Kidney epithelial cell (primary cell): ENCODE results near the gene SLC41A1. TPM values are rescaled to one million over a fixed set of nuclear protein-coding genes. Genes with fewer than 3 reads are reported as not detected.

Experiments
- DNase-seq: peaks from one replicate; pipeline ENCODE4 v3.0.0-alpha.2; 2010; ENCODE audit warnings: low read depth
- H3K27me3 ChIP-seq: 2 replicates; pipeline ENCODE4 v1.6.0; 2011; ENCODE audit warnings: low read length; ENCODE audit not compliant: control insufficient read depth, insufficient read depth
- H3K36me3 ChIP-seq: 2 replicates; pipeline ENCODE4 v1.5.1; 2011; ENCODE audit warnings: low read length; ENCODE audit not compliant: control insufficient read depth, insufficient read depth
- H3K4me3 ChIP-seq: 2 replicates; pipeline ENCODE4 v1.5.1; 2011; ENCODE audit warnings: low read depth, mild to moderate bottlenecking, control low read depth, low read length
- CTCF ChIP-seq: IDR thresholded peaks from 2 replicates; pipeline ENCODE4 v1.5.1; 2011; ENCODE audit warnings: mild to moderate bottlenecking, moderate library complexity, low read length, control low read depth, inconsistent platforms; ENCODE audit not compliant: insufficient read depth, poor library complexity, severe bottlenecking
- total RNA-seq: library from RNA; depleted of rRNA; stranded (reverse); fragments of >200 nt; gene quantifications from 2 replicates; pipeline ENCODE4 v1.2.3, GENCODE V29; 2015

SLC41A1 gene
- total RNA-seq, 1 donor from 2014 or later, result 20.9 TPM

- no peaks in the 10 kb centered on the region for H3K27me3 ChIP-seq
- no peak for TF ChIP-seq CTCF
- DNase-seq, result no peak
Observed at GRCh38 chr1:205766038-205766437, 47.0 kb downstream of the SLC41A1 start.

GRCh38 chr1:205764578-205764977 is 48.4 kb downstream of the SLC41A1 start:
- no peak overlapping the region for H3K4me3 ChIP-seq
- H3K27me3 ChIP-seq, result no peaks in the 10 kb centered on the region
- TF ChIP-seq CTCF, result no peak
- DNase-seq, result no peak
- no peaks in the 10 kb centered on the region for H3K36me3 ChIP-seq

More at GRCh38 chr1:205766038-205766437, 47.0 kb downstream of the SLC41A1 start:
- H3K4me3 ChIP-seq, result no peak overlapping the region
- H3K36me3 ChIP-seq, result no peaks in the 10 kb centered on the region

GRCh38 chr1:205763980-205764379 is 49.0 kb downstream of the SLC41A1 start:
- no peak for TF ChIP-seq CTCF
- H3K27me3 ChIP-seq, result no peaks in the 10 kb centered on the region
- no peak overlapping the region for H3K4me3 ChIP-seq
- no peaks in the 10 kb centered on the region for H3K36me3 ChIP-seq
- no peak for DNase-seq

- Histone ChIP-seq H3K4me3 (no peak overlapping the region), H3K27me3 (no peaks in the 10 kb centered on the region), H3K36me3 (no peaks in the 10 kb centered on the region)
- TF ChIP-seq CTCF, result no peak
- no peak for DNase-seq
Observed at GRCh38 chr1:205760606-205761005, 52.4 kb downstream of the SLC41A1 start.

GRCh38 chr1:205756552-205756951 is 56.4 kb downstream of the SLC41A1 start:
- no peak for DNase-seq
- no peak overlapping the region for H3K4me3 ChIP-seq
- H3K36me3 ChIP-seq, result no peaks in the 10 kb centered on the region
- no peaks in the 10 kb centered on the region for H3K27me3 ChIP-seq
- no peak for TF ChIP-seq CTCF

- TF ChIP-seq CTCF, result no peak
- H3K27me3 ChIP-seq, result no peaks in the 10 kb centered on the region
- no peaks in the 10 kb centered on the region for H3K36me3 ChIP-seq
- H3K4me3 ChIP-seq, result no peak overlapping the region
- DNase-seq, result no peak
Observed at GRCh38 chr1:205754857-205755256, 58.1 kb downstream of the SLC41A1 start.
